Measurements from ENCODE around the gene GTF2H3.
A peak's percentile ranks its signal among the peaks of the same experiment; 100 is the strongest.

The GTF2H3 gene

DNA sequence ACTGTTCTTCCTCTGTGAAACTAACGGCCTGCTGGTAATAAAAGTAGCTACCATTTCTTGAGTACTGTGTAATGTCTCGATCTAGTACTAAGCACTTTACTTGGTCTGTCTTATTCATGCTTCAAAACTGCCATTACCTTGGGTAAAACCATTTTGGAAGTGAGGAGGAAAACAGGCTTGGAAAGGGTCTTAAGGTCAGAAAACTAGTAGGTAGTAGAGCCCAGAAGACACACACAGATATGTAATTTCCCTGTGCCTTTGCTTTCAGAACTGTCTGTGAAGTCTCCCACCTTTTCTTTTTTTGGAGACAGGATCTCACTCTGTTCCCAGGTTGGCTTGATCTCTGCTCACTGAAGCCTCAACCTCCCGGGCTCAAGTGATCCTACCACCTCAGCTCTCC, 35.1 kb upstream of the GTF2H3 start:
- Histone ChIP-seq H3K36me3 (ENCODE audit: insufficient read depth) (no peaks in the 10 kb centered on the region), H3K79me2 (ENCODE audit: insufficient read depth, low read depth) (peaks cover 27% of the 10 kb centered on the region), H3K4me1 (ENCODE audit: low read depth, poor library complexity, severe bottlenecking) (peaks cover 20% of the 10 kb centered on the region), H3K9ac (no peak overlapping the region), H3K4me3 (IDR thresholded peaks at IDR 0.05; ENCODE audit: insufficient read depth, low read depth, low read length) (no peak overlapping the region), H4K20me1 (ENCODE audit: insufficient read depth) (no peaks in the 10 kb centered on the region), H3K27ac (no peak overlapping the region), H3K4me2 (no peak overlapping the region), H2AFZ (ENCODE audit: low read depth) (no peak overlapping the region), H3K27me3 (ENCODE audit: insufficient read depth, low read depth) (no peaks in the 10 kb centered on the region)
- TF ChIP-seq, protein P1, sequence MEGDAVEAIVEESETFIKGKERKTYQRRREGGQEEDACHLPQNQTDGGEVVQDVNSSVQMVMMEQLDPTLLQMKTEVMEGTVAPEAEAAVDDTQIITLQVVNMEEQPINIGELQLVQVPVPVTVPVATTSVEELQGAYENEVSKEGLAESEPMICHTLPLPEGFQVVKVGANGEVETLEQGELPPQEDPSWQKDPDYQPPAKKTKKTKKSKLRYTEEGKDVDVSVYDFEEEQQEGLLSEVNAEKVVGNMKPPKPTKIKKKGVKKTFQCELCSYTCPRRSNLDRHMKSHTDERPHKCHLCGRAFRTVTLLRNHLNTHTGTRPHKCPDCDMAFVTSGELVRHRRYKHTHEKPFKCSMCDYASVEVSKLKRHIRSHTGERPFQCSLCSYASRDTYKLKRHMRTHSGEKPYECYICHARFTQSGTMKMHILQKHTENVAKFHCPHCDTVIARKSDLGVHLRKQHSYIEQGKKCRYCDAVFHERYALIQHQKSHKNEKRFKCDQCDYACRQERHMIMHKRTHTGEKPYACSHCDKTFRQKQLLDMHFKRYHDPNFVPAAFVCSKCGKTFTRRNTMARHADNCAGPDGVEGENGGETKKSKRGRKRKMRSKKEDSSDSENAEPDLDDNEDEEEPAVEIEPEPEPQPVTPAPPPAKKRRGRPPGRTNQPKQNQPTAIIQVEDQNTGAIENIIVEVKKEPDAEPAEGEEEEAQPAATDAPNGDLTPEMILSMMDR (conservative IDR thresholded peaks at IDR 0.05; ENCODE audit: low read depth, low read length): no peak

DNA sequence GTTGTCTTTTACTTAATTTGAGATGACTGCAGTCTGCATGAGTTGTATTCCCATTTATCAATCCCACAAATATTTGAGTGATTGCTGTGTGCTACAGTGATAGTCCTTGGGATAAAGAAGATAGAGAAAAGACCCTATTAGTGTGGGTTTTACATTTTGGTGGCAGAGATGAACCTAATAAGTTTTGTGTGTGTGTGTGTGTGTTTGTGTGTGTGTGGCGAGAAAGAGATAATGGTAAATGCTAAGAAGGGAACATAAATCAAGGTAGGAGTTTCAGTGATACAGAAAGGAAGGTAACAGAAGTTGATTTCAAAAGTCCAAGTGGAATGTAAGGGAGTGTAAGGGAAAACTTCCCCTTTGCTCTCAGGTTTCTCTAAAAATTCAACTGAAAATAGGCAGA, 34.3 kb upstream of the GTF2H3 start:
- H3K27me3 ChIP-seq (ENCODE audit: insufficient read depth, low read depth): no peaks in the 10 kb centered on the region
- peaks cover 25% of the 10 kb centered on the region for H3K4me1 ChIP-seq (ENCODE audit: low read depth, poor library complexity, severe bottlenecking)
- no peaks in the 10 kb centered on the region for H4K20me1 ChIP-seq (ENCODE audit: insufficient read depth)
- peaks cover 32% of the 10 kb centered on the region for H3K79me2 ChIP-seq (ENCODE audit: insufficient read depth, low read depth)
- H3K27ac ChIP-seq: no peak overlapping the region
- no peak overlapping the region for H3K9ac ChIP-seq
- no peak overlapping the region for H3K4me2 ChIP-seq
- no peak overlapping the region for H2AFZ ChIP-seq (ENCODE audit: low read depth)
- TF ChIP-seq, protein P1 (conservative IDR thresholded peaks at IDR 0.05; ENCODE audit: low read depth, low read length): no peak
- H3K36me3 ChIP-seq (ENCODE audit: insufficient read depth): no peaks in the 10 kb centered on the region
- H3K4me3 ChIP-seq (IDR thresholded peaks at IDR 0.05; ENCODE audit: insufficient read depth, low read depth, low read length): no peak overlapping the region

DNA sequence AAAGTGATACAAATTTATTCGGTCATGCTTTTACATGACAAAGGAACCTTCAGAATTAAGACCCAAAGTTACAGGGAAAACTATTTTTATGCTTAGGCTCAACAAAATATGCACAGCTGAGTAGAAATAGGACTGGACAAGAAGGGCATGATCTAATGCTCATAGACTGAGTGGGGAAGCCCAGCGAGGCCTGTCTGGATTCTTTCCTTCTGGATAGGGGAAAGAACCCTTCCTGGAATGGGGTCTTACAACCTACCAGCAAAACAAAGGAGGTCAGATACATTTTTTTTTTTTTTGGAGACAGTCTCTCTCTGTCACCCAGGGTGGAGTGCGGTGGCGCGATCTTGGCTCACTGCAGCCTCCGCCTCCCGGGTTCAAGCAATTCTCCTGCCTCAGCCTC, 33.9 kb upstream of the GTF2H3 start:
- peaks cover 27% of the 10 kb centered on the region for H3K4me1 ChIP-seq (ENCODE audit: low read depth, poor library complexity, severe bottlenecking)
- H3K79me2 ChIP-seq (ENCODE audit: insufficient read depth, low read depth): peaks cover 37% of the 10 kb centered on the region
- H4K20me1 ChIP-seq (ENCODE audit: insufficient read depth): no peaks in the 10 kb centered on the region
- H3K4me3 ChIP-seq (IDR thresholded peaks at IDR 0.05; ENCODE audit: insufficient read depth, low read depth, low read length): no peak overlapping the region
- H3K4me2 ChIP-seq: no peak overlapping the region
- no peaks in the 10 kb centered on the region for H3K36me3 ChIP-seq (ENCODE audit: insufficient read depth)
- H3K9ac ChIP-seq: no peak overlapping the region
- TF ChIP-seq, protein P1 (conservative IDR thresholded peaks at IDR 0.05; ENCODE audit: low read depth, low read length): no peak
- H3K27me3 ChIP-seq (ENCODE audit: insufficient read depth, low read depth): no peaks in the 10 kb centered on the region
- H3K27ac ChIP-seq: no peak overlapping the region
- no peak overlapping the region for H2AFZ ChIP-seq (ENCODE audit: low read depth)

DNA sequence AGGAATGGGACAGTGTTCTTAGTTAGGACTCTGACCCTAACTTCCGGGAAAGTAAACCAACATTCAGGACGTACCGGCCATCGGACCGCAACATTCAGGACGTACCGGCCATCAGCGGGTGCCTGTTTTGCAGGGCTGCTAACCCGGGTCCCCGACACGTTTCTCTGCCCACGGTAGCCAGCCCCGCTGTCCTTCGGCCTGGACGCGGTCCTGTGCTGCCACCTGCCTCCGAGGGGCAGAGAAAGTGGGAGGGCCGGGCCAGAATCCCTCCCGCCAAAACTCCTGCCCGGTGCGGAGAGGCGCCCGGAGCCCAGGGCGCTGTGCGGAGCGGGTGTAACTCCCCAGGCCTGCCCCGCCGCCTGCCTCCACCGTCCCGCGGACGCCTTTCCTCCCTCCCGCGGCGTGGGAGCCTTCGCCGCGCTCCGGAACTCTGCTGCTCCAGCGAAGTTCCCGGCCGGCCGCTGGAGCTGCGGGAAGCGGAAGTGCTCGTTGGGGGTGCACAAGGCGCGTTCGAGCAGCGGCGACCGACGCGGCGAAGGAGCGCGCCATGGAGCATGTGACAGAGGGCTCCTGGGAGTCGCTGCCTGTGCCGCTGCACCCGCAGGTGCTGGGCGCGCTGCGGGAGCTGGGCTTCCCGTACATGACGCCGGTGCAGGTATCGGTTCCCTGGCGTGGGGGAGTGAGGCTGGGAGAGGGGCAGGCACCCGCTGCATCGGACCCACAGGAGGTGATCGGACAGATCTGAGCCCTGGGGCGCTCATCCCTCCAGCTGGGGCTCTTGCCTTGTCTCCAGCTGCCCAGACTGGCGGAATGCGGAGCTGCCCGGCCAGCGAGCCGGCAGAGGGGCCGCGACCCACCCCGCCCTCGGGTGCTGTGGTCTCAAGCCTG, 31.8 kb upstream of the GTF2H3 start, which contains the start of gene DDX55:
Gene DDX55, plus strand, starts transcription at position 498 of the 888 bp plus-strand sequence. Its CDS starts 50 bp downstream, at position 548.
- no peaks in the 10 kb centered on the region for H3K36me3 ChIP-seq (ENCODE audit: insufficient read depth)
- H3K9ac ChIP-seq: peak within 1 kb of the TSS; percentile 80
- no peak within 1 kb of the TSS for H3K4me3 ChIP-seq (IDR thresholded peaks at IDR 0.05; ENCODE audit: insufficient read depth, low read depth, low read length)
- H3K4me2 ChIP-seq: peak within 1 kb of the TSS; percentile 85
- peaks cover 40% of the 10 kb centered on the region for H3K79me2 ChIP-seq (ENCODE audit: insufficient read depth, low read depth)
- H3K4me1 ChIP-seq (ENCODE audit: low read depth, poor library complexity, severe bottlenecking): peaks cover 16% of the 10 kb centered on the region
- TF ChIP-seq, protein P1 (conservative IDR thresholded peaks at IDR 0.05; ENCODE audit: low read depth, low read length): no peak
- no peaks in the 10 kb centered on the region for H4K20me1 ChIP-seq (ENCODE audit: insufficient read depth)
- peak within 1 kb of the TSS; percentile 81 for H2AFZ ChIP-seq (ENCODE audit: low read depth)
- no peaks in the 10 kb centered on the region for H3K27me3 ChIP-seq (ENCODE audit: insufficient read depth, low read depth)
- H3K27ac ChIP-seq: peak within 1 kb of the TSS; percentile 78

Measured in KMS-11 (cell line).